Cardiac muscle cell (in vitro differentiated cells and primary cell): Measurements from ENCODE around the gene PNRC1. TPM values are rescaled to one million over a fixed set of nuclear protein-coding genes. Genes with fewer than 3 reads are reported as not detected.

Source experiments
- DNase-seq, 2 donors: peaks; one replicate each; pipeline versions ENCODE4 v3.0.0 to v3.0.0-alpha.2; 2010 to 2017; ENCODE audit warnings: low read depth in 1 of 2, low spot score in 1 of 2
- H3K27ac ChIP-seq: fragments of 200-600 bp; sonication (generic); 2 replicates; pipeline ENCODE4 v1.5.1; 2016
- H3K27me3 ChIP-seq: fragments of 200-600 bp; sonication (generic); 2 replicates; pipeline ENCODE4 v1.6.0; 2016; ENCODE audit warnings: control low read depth
- H3K36me3 ChIP-seq: fragments of 200-600 bp; sonication (generic); 2 replicates; pipeline ENCODE4 v1.5.1; 2016; ENCODE audit warnings: control low read depth
- H3K4me1 ChIP-seq: fragments of 200-600 bp; sonication (generic); 2 replicates; pipeline ENCODE4 v1.8.1; 2017; ENCODE audit warnings: low read depth, mild to moderate bottlenecking, mixed run types
- H3K4me3 ChIP-seq: fragments of 200-600 bp; sonication (generic); 2 replicates; pipeline ENCODE4 v1.5.1; 2016; ENCODE audit warnings: mild to moderate bottlenecking
- H3K9me3 ChIP-seq: fragments of 200-600 bp; sonication (generic); 2 replicates; pipeline ENCODE4 v1.5.1; 2017; ENCODE audit warnings: low read depth, mild to moderate bottlenecking, control low read depth
- polyA plus RNA-seq: library from polyadenylated mRNA; unstranded; fragments of >200 nt; fragmentation: Nextera tagmentation; extraction: Ambion mirVana; gene quantifications from 2 replicates; pipeline ENCODE4 v1.2.1, GENCODE V29; 2016
- total RNA-seq: library from RNA; depleted of rRNA; stranded (reverse); fragments of >200 nt; gene quantifications from 2 replicates; pipeline ENCODE4 v1.2.3, GENCODE V29; 2016
- TF ChIP-seq, protein P1 (sequence below): IDR thresholded peaks from 2 replicates; pipeline ENCODE4 v1.5.1; 2012; ENCODE audit warnings: low read depth, mild to moderate bottlenecking, low read length

The PNRC1 gene
- total and polyA plus RNA-seq, 2 experiments from 2014 or later, result 231 to 285 TPM

DNA sequence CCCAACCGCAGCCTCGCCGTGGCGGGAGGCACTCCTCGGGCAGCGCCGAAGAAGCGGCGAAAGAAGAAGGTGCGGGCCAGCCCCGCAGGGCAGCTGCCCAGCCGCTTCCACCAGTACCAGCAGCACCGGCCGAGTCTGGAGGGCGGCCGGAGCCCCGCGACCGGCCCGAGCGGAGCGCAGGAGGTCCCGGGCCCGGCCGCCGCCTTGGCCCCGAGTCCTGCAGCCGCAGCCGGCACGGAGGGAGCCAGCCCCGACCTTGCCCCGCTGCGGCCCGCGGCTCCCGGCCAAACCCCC is 525 bp downstream of the PNRC1 start:
- peaks cover 23% of the 10 kb centered on the region for H3K36me3 ChIP-seq
- H3K27ac ChIP-seq, result peak overlapping the region; percentile 97
- H3K4me1 ChIP-seq, result peaks cover 15% of the 10 kb centered on the region
- no peaks in the 10 kb centered on the region for H3K27me3 ChIP-seq
- peak overlapping the region; percentile 89 for H3K4me3 ChIP-seq
- no peaks in the 10 kb centered on the region for H3K9me3 ChIP-seq
- DNase-seq, result no peak
- TF ChIP-seq, protein P1, sequence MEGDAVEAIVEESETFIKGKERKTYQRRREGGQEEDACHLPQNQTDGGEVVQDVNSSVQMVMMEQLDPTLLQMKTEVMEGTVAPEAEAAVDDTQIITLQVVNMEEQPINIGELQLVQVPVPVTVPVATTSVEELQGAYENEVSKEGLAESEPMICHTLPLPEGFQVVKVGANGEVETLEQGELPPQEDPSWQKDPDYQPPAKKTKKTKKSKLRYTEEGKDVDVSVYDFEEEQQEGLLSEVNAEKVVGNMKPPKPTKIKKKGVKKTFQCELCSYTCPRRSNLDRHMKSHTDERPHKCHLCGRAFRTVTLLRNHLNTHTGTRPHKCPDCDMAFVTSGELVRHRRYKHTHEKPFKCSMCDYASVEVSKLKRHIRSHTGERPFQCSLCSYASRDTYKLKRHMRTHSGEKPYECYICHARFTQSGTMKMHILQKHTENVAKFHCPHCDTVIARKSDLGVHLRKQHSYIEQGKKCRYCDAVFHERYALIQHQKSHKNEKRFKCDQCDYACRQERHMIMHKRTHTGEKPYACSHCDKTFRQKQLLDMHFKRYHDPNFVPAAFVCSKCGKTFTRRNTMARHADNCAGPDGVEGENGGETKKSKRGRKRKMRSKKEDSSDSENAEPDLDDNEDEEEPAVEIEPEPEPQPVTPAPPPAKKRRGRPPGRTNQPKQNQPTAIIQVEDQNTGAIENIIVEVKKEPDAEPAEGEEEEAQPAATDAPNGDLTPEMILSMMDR, result no peak

DNA sequence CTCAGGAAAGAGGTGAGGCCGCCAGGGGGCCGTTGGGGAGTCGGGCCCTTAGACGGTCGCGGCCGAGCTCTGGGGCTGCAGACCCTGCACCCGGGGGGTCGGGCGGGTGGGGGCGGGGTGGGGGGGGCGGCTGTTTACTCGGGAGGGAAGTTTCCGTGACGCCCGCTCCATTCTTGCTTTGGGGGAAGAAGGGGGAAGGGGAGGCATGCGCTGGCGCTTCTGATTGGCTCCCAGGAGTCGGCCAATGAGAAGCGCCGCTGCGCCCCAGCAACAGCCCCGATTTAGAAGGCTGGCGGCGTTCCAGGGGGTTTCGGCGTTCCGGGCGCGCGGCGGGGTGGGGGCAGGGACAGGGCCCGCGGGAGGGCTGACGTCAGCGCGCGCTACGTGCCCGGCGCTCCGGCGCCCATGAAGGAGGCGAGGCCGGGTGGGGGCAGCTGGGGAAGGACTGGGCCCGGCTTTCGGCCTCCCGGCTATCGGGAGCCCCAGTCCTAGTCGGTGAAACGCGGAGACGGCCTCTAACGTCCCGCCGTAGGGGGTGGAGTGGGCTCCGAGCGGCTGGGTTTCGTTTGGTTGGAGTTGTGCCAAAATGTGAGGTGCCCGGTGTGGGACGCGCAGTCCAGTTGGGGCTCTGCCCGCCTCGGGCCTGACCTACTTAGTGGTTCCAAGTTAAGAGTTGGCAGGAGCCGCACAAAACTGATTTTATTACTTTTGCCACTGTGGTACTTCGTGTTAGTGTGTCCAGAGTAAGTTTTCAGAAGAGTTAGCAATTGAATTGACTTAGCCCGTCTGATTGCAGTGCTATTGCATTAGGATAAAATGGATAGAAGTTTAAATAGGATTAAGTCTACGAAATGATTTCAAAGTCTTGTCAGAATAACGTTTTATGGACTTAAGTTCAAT is 1.1 kb downstream of the PNRC1 start:
- peak overlapping the region; percentile 97 for H3K27ac ChIP-seq
- H3K4me1 ChIP-seq, result peaks cover 15% of the 10 kb centered on the region
- TF ChIP-seq, protein P1, result no peak
- peak; percentile 97 to 98 for DNase-seq
- no peaks in the 10 kb centered on the region for H3K27me3 ChIP-seq
- peaks cover 23% of the 10 kb centered on the region for H3K36me3 ChIP-seq
- H3K4me3 ChIP-seq, result peak overlapping the region; percentile 89
- H3K9me3 ChIP-seq, result no peaks in the 10 kb centered on the region

DNA sequence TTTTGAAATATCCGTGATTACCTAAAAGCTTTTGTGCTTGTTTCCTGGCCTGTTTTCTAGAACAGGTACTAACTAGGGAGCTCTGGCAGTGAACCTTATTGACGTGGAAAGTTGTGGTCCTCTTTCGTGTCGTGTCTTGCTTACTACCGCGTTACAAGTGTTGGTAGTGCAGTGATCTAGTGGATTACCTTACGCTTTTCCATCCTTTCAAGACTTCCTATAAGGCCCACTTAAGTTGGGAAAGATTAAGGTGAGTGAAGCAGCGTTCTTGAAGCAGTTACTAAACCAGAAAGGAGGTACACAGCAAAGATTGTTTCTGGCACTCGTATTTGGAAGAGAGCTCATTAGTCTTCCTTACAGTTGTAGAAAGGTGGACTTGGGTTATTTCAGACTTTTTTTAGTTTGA is 1.9 kb downstream of the PNRC1 start:
- H3K9me3 ChIP-seq, result no peaks in the 10 kb centered on the region
- no peaks in the 10 kb centered on the region for H3K27me3 ChIP-seq
- H3K4me1 ChIP-seq, result peaks cover 15% of the 10 kb centered on the region
- H3K4me3 ChIP-seq, result peak overlapping the region; percentile 89
- H3K36me3 ChIP-seq, result peaks cover 23% of the 10 kb centered on the region
- TF ChIP-seq, protein P1, result no peak
- peak in 1 of 2 donors; percentile 60 for DNase-seq
- H3K27ac ChIP-seq, result peak overlapping the region; percentile 97

DNA sequence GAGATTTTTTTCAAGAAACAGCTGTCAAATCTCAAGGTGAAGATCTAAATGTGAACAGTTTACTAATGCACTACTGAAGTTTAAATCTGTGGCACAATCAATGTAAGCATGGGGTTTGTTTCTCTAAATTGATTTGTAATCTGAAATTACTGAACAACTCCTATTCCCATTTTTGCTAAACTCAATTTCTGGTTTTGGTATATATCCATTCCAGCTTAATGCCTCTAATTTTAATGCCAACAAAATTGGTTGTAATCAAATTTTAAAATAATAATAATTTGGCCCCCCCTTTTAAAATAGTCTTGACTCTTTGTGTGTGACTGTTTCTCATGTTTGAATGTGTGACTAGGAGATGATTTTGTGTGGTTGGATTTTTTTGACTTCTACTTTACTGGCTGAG is 4.0 kb downstream of the PNRC1 start:
- H3K9me3 ChIP-seq, result no peaks in the 10 kb centered on the region
- H3K36me3 ChIP-seq, result peaks cover 23% of the 10 kb centered on the region
- peaks cover 15% of the 10 kb centered on the region for H3K4me1 ChIP-seq
- H3K4me3 ChIP-seq, result peak overlapping the region; percentile 89
- peak in 1 of 2 donors; percentile 9 for DNase-seq
- H3K27me3 ChIP-seq, result no peaks in the 10 kb centered on the region
- TF ChIP-seq, protein P1, result no peak
- no peak overlapping the region for H3K27ac ChIP-seq

DNA sequence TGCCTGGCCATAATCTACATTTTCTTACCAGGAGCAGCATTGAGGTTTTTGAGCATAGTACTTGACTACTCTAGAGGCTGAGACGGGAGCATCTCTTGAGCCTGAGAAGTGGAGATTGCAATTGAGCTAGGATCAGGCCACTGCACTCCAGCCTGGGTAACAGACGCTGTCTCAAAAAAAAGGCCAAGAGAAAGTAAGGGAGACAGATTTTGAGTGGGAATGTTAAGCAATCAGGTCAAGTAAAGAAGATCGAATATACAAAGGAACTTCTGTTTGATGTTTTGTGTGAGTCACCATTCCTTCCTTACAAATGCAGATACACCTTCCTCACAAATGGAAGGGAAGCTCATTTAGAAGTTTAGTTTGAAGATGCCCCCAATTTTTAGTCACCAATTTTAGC is 4.4 kb downstream of the PNRC1 start:
- Histone ChIP-seq H3K36me3 (peaks cover 23% of the 10 kb centered on the region), H3K27me3 (no peaks in the 10 kb centered on the region), H3K4me3 (no peak overlapping the region), H3K9me3 (no peaks in the 10 kb centered on the region), H3K4me1 (peaks cover 15% of the 10 kb centered on the region), H3K27ac (no peak overlapping the region)
- DNase-seq, result peak in 1 of 2 donors; percentile 46
- TF ChIP-seq, protein P1, result no peak
